IMR-90 (cell line): Measurements from ENCODE around the gene ZNF579. TPM values are rescaled to one million over a fixed set of nuclear protein-coding genes. Genes with fewer than 3 reads are reported as not detected.

ENCODE experiments used
- ATAC-seq: fragments of 200-7000 bp; cut with Tn5 transposase; 2 replicates; pipeline ENCODE4 v1.9.1; 2020; ENCODE audit warnings: low read depth, mild to moderate bottlenecking, moderate library complexity
- BruUV-seq: library from RNA; stranded (reverse); fragments of 400-500 nt; replicated peaks from 2 replicates; lab custom pipeline; 2021; lab: Mats Ljungman, UMichigan
- CTCF ChIA-PET: fragments of 300-600 bp; formaldehyde crosslinking; extraction: SDS; loops from one replicate; lab custom pipeline; 2021; ENCODE audit warnings: antibody characterized with exemption; lab: Yijun Ruan, JAX
- POLR2A ChIA-PET: fragments of 300-600 bp; sonication (Branson Sonifier 250); formaldehyde crosslinking; loops from one replicate; lab custom pipeline; 2022; ENCODE audit warnings: antibody characterized with exemption; ENCODE audit not compliant: unreplicated experiment; lab: Charles Lee
- DNase-seq: peaks from one replicate; pipeline ENCODE4 v3.0.0; 2013
- H2AFZ ChIP-seq: replicated peaks from 2 replicates; pipeline ENCODE3; 2013; ENCODE audit warnings: low read length, mild to moderate bottlenecking; ENCODE audit not compliant: poor library complexity
- H2AK5ac ChIP-seq: 2 replicates; pipeline ENCODE4 v1.6.1; 2013; ENCODE audit warnings: low read depth, low read length, inconsistent platforms
- H2AK9ac ChIP-seq: replicated peaks from 2 replicates; pipeline ENCODE3; 2013; ENCODE audit warnings: mild to moderate bottlenecking, low read depth, low read length, moderate library complexity; ENCODE audit not compliant: poor library complexity
- H2BK120ac ChIP-seq: 2 replicates; pipeline ENCODE4 v1.6.1; 2013; ENCODE audit warnings: low read depth, low read length, inconsistent platforms
- H2BK15ac ChIP-seq: 3 replicates; pipeline ENCODE4 v1.6.1; 2013; ENCODE audit warnings: low read depth, low read length, inconsistent platforms
- H2BK20ac ChIP-seq: 2 replicates; pipeline ENCODE4 v1.6.1; 2013; ENCODE audit warnings: low read depth, mild to moderate bottlenecking, inconsistent platforms, low read length, moderate library complexity
- H2BK5ac ChIP-seq: 2 replicates; pipeline ENCODE4 v1.6.1; 2013; ENCODE audit warnings: mild to moderate bottlenecking, low read depth, low read length, inconsistent platforms; ENCODE audit not compliant: poor library complexity, severe bottlenecking
- H3K14ac ChIP-seq: replicated peaks from 2 replicates; pipeline ENCODE4 v1.6.1; 2013; ENCODE audit warnings: low read depth, low read length, inconsistent platforms
- H3K18ac ChIP-seq: 2 replicates; pipeline ENCODE4 v1.6.1; 2013; ENCODE audit warnings: low read depth, low read length, control low read depth
- H3K23ac ChIP-seq: 2 replicates; pipeline ENCODE4 v1.6.1; 2013; ENCODE audit warnings: low read depth, low read length, inconsistent platforms
- H3K27ac ChIP-seq: 2 replicates; pipeline ENCODE4 v1.5.1; 2013; ENCODE audit warnings: mild to moderate bottlenecking, control low read depth, low read length; ENCODE audit not compliant: insufficient read depth
- H3K27me3 ChIP-seq: 2 replicates; pipeline ENCODE4 v1.6.1; 2013; ENCODE audit warnings: low read length; ENCODE audit not compliant: control insufficient read depth, insufficient read depth
- H3K36me3 ChIP-seq: 2 replicates; pipeline ENCODE4 v1.6.1; 2013; ENCODE audit warnings: low read length, mixed read lengths; ENCODE audit not compliant: control insufficient read depth, insufficient read depth
- H3K4ac ChIP-seq: 2 replicates; pipeline ENCODE4 v1.6.1; 2013; ENCODE audit warnings: low read depth, low read length, inconsistent platforms
- H3K4me1 ChIP-seq: 2 replicates; pipeline ENCODE4 v1.6.1; 2013; ENCODE audit warnings: low read length, mixed read lengths; ENCODE audit not compliant: control insufficient read depth, insufficient read depth
- H3K4me2 ChIP-seq: 2 replicates; pipeline ENCODE4 v1.6.1; 2013; ENCODE audit warnings: low read depth, mild to moderate bottlenecking, control low read depth, low read length, moderate library complexity
- H3K4me3 ChIP-seq: 2 replicates; pipeline ENCODE4 v1.5.1; 2013; ENCODE audit warnings: low read depth, mild to moderate bottlenecking, control low read depth, low read length, moderate library complexity; ENCODE audit not compliant: insufficient read depth
- H3K56ac ChIP-seq: 2 replicates; pipeline ENCODE4 v1.6.1; 2013; ENCODE audit warnings: low read length, inconsistent platforms; ENCODE audit not compliant: insufficient read depth; ENCODE audit errors: extremely low read depth
- H3K79me1 ChIP-seq, 2 experiments: 2 replicates each; pipeline ENCODE4 v1.6.1; 2013; ENCODE audit warnings: low read length in 2 of 2, inconsistent platforms in 1 of 2, low read depth in 1 of 2
- H3K9ac ChIP-seq: 2 replicates; pipeline ENCODE4 v1.6.1; 2013; ENCODE audit warnings: low read depth, low read length, control low read depth
- H3K9me1 ChIP-seq: 2 replicates; pipeline ENCODE4 v1.6.1; 2013; ENCODE audit warnings: low read length, inconsistent platforms; ENCODE audit not compliant: insufficient read depth
- H3K9me3 ChIP-seq: 2 replicates; pipeline ENCODE4 v1.6.1; 2013; ENCODE audit warnings: low read length; ENCODE audit not compliant: control insufficient read depth, insufficient read depth
- H4K20me1 ChIP-seq: 2 replicates; pipeline ENCODE4 v1.6.1; 2013; ENCODE audit warnings: low read length, inconsistent platforms; ENCODE audit not compliant: insufficient read depth
- H4K5ac ChIP-seq: 2 replicates; pipeline ENCODE4 v1.6.1; 2013; ENCODE audit warnings: mild to moderate bottlenecking, low read depth, low read length, control low read depth
- H4K8ac ChIP-seq, 2 experiments: 2 replicates each; pipeline ENCODE4 v1.6.1; 2013; ENCODE audit warnings: low read depth in 2 of 2, low read length in 2 of 2, control low read depth in 1 of 2, inconsistent platforms in 1 of 2
- H4K91ac ChIP-seq: 2 replicates; pipeline ENCODE4 v1.6.1; 2013; ENCODE audit warnings: low read depth, low read length, inconsistent platforms; ENCODE audit not compliant: insufficient read depth
- BHLHE40 ChIP-seq: fragments of 150-350 bp; IDR thresholded peaks from 2 replicates; pipeline ENCODE4 v1.6.1; 2016; ENCODE audit warnings: mild to moderate bottlenecking, low read depth, low read length
- CHD1 ChIP-seq: IDR thresholded peaks from 2 replicates; pipeline ENCODE4 v1.6.1; 2012; ENCODE audit warnings: low read depth, low read length, improper control_type of control experiment
- MAFK ChIP-seq: IDR thresholded peaks from 2 replicates; pipeline ENCODE4 v1.6.1; 2012; ENCODE audit warnings: low read depth, low read length, improper control_type of control experiment
- NFE2L2 ChIP-seq: fragments of 150-350 bp; IDR thresholded peaks from 2 replicates; pipeline ENCODE4 v1.6.1; 2016; ENCODE audit warnings: low read depth, mild to moderate bottlenecking, low read length
- POLR2A ChIP-seq: IDR thresholded peaks from 2 replicates; pipeline ENCODE4 v1.6.1; 2012; ENCODE audit warnings: mild to moderate bottlenecking, low read depth, low read length
- RAD21 ChIP-seq: IDR thresholded peaks from 2 replicates; pipeline ENCODE4 v1.6.1; 2012; ENCODE audit warnings: low read length, improper control_type of control experiment
- RCOR1 ChIP-seq: IDR thresholded peaks from 2 replicates; pipeline ENCODE4 v1.6.1; 2012; ENCODE audit warnings: mild to moderate bottlenecking, low read length, improper control_type of control experiment; ENCODE audit not compliant: insufficient replicate concordance
- SMC3 ChIP-seq: fragments of 150-350 bp; IDR thresholded peaks from 2 replicates; pipeline ENCODE4 v1.6.1; 2016; ENCODE audit warnings: low read depth, mild to moderate bottlenecking, antibody characterized with exemption, low read length, moderate library complexity
- WGBS, 2 experiments: methylation state at CpG; one replicate each; pipeline versions ENCODE4 v1.1.5 to v1.1.7; 2013; ENCODE audit warnings: missing lambda C conversion rate in 2 of 2; ENCODE audit not compliant: insufficient read length in 1 of 2; ENCODE audit errors: extremely low coverage in 2 of 2; 5-methylcytosine and 5-hydroxymethylcytosine counted together
- dilution Hi-C: fragments of 300-500 bp; cut with HindIII; formaldehyde crosslinking; loops from one replicate; pipeline ENCODE4 v1.14.3; 2018; ENCODE audit warnings: low sequenced_read_pairs; ENCODE audit not compliant: unreplicated experiment
- in situ Hi-C: fragments of 300-500 bp; cut with MboI; formaldehyde crosslinking; loops from 3 replicates; pipeline ENCODE4 v1.14.3; 2019; ENCODE audit warnings: low sequenced_read_pairs, inconsistent platforms, mixed read lengths
- intact Hi-C: fragments of 100-400 bp; cut with micrococcal nuclease; formaldehyde crosslinking; loops from 2 replicates; pipeline ENCODE4 v1.10.0; 2022
- polyA plus RNA-seq, 3 experiments: library from polyadenylated mRNA; depleted of rRNA; stranded (reverse); fragments of >200 nt; gene quantifications; 2 replicates each; pipeline ENCODE4 v1.2.3, GENCODE V29; 2012; ENCODE audit warnings: low replicate concordance in 1 of 3
- total RNA-seq: library from RNA; depleted of rRNA; stranded (reverse); fragments of >200 nt; gene quantifications from 2 replicates; pipeline ENCODE4 v1.2.3, GENCODE V29; 2012
- TF ChIP-seq, protein P1 (sequence below): fragments of 150-350 bp; IDR thresholded peaks from 2 replicates; pipeline ENCODE4 v1.6.1; 2016; ENCODE audit warnings: low read depth, mild to moderate bottlenecking, low read length, moderate library complexity, borderline replicate concordance
- TF ChIP-seq, protein P2 (sequence below): conservative IDR thresholded peaks from 2 replicates; pipeline ENCODE4 v1.5.1; 2012; ENCODE audit warnings: mild to moderate bottlenecking, low read depth, low read length, improper control_type of control experiment

Gene ZNF579
- total and polyA plus RNA-seq, 2 of the 4 experiments (the other 2 are of a cell fraction) = 0.54 to 9.0 TPM

DNA sequence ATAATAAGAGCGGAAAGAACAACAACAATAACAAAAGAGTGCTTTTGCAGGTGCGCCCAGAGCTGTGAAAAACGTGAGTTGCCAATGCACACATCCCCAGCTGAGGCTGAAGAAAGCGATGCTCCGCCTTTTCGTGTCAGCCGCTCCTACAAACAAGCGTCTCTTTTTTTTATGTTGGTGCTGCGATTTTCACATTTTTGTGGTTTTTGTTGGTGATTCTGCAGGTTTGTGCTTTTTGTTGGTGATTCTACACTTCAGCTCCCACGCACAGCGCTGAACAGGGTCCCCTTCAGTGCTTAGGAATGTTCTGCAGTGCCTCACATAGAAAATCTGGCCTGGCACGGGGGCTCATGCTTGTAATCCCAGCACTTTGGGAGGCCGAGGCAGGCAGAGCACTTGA lies 28.0 kb downstream of the ZNF579 start:
- no peak overlapping the region for H3K9ac ChIP-seq
- H3K27ac ChIP-seq = no peak overlapping the region
- H3K4me3 ChIP-seq = no peak overlapping the region
- no peaks in the 10 kb centered on the region for H4K20me1 ChIP-seq
- DNase-seq = peak; percentile 89
- H2BK5ac ChIP-seq = no peak overlapping the region
- H3K4me1 ChIP-seq = peaks cover 18% of the 10 kb centered on the region
- peak overlapping the region; percentile 88 for H2BK120ac ChIP-seq
- WGBS, 2 experiments = 17% methylated on average over 1 of the region's 13 CpGs; no CpG with 5 or more reads in 1 of the 2 experiments
- H3K79me1 ChIP-seq = no peaks in the 10 kb centered on the region; a peak in 1 of 4 replicates
- intact Hi-C loops = loop anchor here (2.0 kb wide), 1 partner anchor 28 kb away; the partner anchor contains the start of gene ZNF579
- H3K18ac ChIP-seq = no peak overlapping the region; the same call in 1 of the 2 replicates
- BruUV-seq = no TSS peak
- dilution Hi-C loops = no loop called here
- no peaks in the 10 kb centered on the region; the same call in 1 of the 2 replicates for H3K27me3 ChIP-seq
- H4K8ac ChIP-seq = no peak overlapping the region; a peak in 1 of 4 replicates
- H3K9me1 ChIP-seq = peaks cover 9% of the 10 kb centered on the region
- CTCF ChIA-PET = no interaction called here
- no peak overlapping the region for H4K5ac ChIP-seq
- H4K91ac ChIP-seq = peak overlapping the region; percentile 48
- H3K4ac ChIP-seq = peak overlapping the region; percentile 70; the same call in 1 of the 2 replicates
- POLR2A ChIA-PET = interaction anchor here (1.1 kb wide), 1 partner anchor 72 kb away, joined by 3 read pairs; the partner anchor contains the start of gene ZNF784
- H3K14ac ChIP-seq = 0 out of 2 replicates have a peak overlapping the region, but pooled peaks have one; percentile 47
- no peaks in the 10 kb centered on the region for H3K36me3 ChIP-seq
- H2AFZ ChIP-seq = peak overlapping the region; percentile 23
- H2BK15ac ChIP-seq = no peak overlapping the region; the same call in 2 of the 3 replicates
- 0 out of 2 replicates have a peak overlapping the region, but pooled peaks have one; percentile 2 for H3K4me2 ChIP-seq
- in situ Hi-C loops = no loop called here
- peak overlapping the region; percentile 7 for H2AK9ac ChIP-seq
- H2AK5ac ChIP-seq = no peak overlapping the region
- no peak overlapping the region for H3K56ac ChIP-seq
- ATAC-seq = peak; percentile 65
- 0 out of 2 replicates have a peak overlapping the region, but pooled peaks have one; percentile 75 for H2BK20ac ChIP-seq
- H3K23ac ChIP-seq = no peak overlapping the region
- no peaks in the 10 kb centered on the region for H3K9me3 ChIP-seq
- TF ChIP-seq RAD21 (no peak), SMC3 (no peak), NFE2L2 (no peak), BHLHE40 (peak; percentile 80; the same call in 1 of the 2 replicates), POLR2A (no peak), MAFK (peak; percentile 33; the same call in 1 of the 2 replicates), CHD1 (no peak), RCOR1 (no peak)
- TF ChIP-seq, protein P1, sequence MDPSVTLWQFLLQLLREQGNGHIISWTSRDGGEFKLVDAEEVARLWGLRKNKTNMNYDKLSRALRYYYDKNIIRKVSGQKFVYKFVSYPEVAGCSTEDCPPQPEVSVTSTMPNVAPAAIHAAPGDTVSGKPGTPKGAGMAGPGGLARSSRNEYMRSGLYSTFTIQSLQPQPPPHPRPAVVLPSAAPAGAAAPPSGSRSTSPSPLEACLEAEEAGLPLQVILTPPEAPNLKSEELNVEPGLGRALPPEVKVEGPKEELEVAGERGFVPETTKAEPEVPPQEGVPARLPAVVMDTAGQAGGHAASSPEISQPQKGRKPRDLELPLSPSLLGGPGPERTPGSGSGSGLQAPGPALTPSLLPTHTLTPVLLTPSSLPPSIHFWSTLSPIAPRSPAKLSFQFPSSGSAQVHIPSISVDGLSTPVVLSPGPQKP = no peak
- TF ChIP-seq, protein P2, sequence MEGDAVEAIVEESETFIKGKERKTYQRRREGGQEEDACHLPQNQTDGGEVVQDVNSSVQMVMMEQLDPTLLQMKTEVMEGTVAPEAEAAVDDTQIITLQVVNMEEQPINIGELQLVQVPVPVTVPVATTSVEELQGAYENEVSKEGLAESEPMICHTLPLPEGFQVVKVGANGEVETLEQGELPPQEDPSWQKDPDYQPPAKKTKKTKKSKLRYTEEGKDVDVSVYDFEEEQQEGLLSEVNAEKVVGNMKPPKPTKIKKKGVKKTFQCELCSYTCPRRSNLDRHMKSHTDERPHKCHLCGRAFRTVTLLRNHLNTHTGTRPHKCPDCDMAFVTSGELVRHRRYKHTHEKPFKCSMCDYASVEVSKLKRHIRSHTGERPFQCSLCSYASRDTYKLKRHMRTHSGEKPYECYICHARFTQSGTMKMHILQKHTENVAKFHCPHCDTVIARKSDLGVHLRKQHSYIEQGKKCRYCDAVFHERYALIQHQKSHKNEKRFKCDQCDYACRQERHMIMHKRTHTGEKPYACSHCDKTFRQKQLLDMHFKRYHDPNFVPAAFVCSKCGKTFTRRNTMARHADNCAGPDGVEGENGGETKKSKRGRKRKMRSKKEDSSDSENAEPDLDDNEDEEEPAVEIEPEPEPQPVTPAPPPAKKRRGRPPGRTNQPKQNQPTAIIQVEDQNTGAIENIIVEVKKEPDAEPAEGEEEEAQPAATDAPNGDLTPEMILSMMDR = no peak
